Astrocyte of the spinal cord (primary cell): ENCODE measurements around the gene CPEB3.

Experiments used
- DNase-seq: peaks from one replicate; pipeline ENCODE4 v3.0.0; 2011; ENCODE audit warnings: low read depth, low spot score
- H3K4me3 ChIP-seq: 2 replicates; pipeline ENCODE4 v1.5.1; 2011; ENCODE audit warnings: low read depth, mild to moderate bottlenecking, low read length, moderate library complexity
- CTCF ChIP-seq: IDR thresholded peaks from 2 replicates; pipeline ENCODE4 v1.5.1; 2012; ENCODE audit warnings: low read depth, mild to moderate bottlenecking, low read length, inconsistent platforms
- in situ Hi-C: cut with HindIII; loops from 2 replicates; pipeline ENCODE4 v1.10.0; 2017; ENCODE audit warnings: low sequenced_read_pairs

The CPEB3 gene

GRCh38 chr10:92024700-92025099, 266.2 kb downstream of the CPEB3 start:
- no peak for TF ChIP-seq CTCF
- in situ Hi-C loops, result no loop called here
- no peak for DNase-seq
- H3K4me3 ChIP-seq, result no peak overlapping the region

- TF ChIP-seq CTCF, result no peak
- DNase-seq, result no peak
- in situ Hi-C loops, result no loop called here
- no peak overlapping the region for H3K4me3 ChIP-seq
Measured at GRCh38 chr10:92014620-92015019, 276.3 kb downstream of the CPEB3 start.

GRCh38 chr10:92011560-92012214, 279.2 kb downstream of the CPEB3 start:
- peak; percentile 69 for DNase-seq
- no peak overlapping the region for H3K4me3 ChIP-seq
- no peak for TF ChIP-seq CTCF
- in situ Hi-C loops, result no loop called here

- in situ Hi-C loops, result no loop called here
- TF ChIP-seq CTCF, result no peak
- DNase-seq, result no peak
- H3K4me3 ChIP-seq, result no peak overlapping the region
Measured at GRCh38 chr10:92010047-92010735, 280.7 kb downstream of the CPEB3 start.

GRCh38 chr10:92009445-92009844, 281.4 kb downstream of the CPEB3 start:
- H3K4me3 ChIP-seq, result no peak overlapping the region
- TF ChIP-seq CTCF, result no peak
- in situ Hi-C loops, result no loop called here
- DNase-seq, result no peak

- no peak for TF ChIP-seq CTCF
- no peak overlapping the region for H3K4me3 ChIP-seq
- in situ Hi-C loops, result no loop called here
- DNase-seq, result no peak
Measured at GRCh38 chr10:92005978-92006377, 284.9 kb downstream of the CPEB3 start.
